Lung (tissue), 12 donors: ENCODE measurements around the gene TTBK2. TPM values are rescaled to one million over a fixed set of nuclear protein-coding genes. Genes with fewer than 3 reads are reported as not detected.

Experiments used
- ATAC-seq: fragments of 200-7000 bp; cut with Tn5 transposase; one replicate; pipeline ENCODE4 v1.9.1; 2020; ENCODE audit warnings: moderate number of reproducible peaks; ENCODE audit not compliant: insufficient read depth, low FRiP score
- DNase-seq, 3 donors: peaks; one replicate each; pipeline ENCODE4 v3.0.0-alpha.2; 2013 to 2017
- H3K27ac ChIP-seq, 2 donors: one replicate each; pipeline ENCODE4 v1.5.1; 2013; ENCODE audit warnings: mild to moderate bottlenecking in 2 of 2, moderate library complexity in 2 of 2, control low read depth in 1 of 2, inconsistent platforms in 1 of 2, low read depth in 1 of 2, low read length in 1 of 2
- H3K27me3 ChIP-seq, 3 donors: one replicate each; pipeline ENCODE4 v1.5.1; 2013; ENCODE audit warnings: low read length in 2 of 3; ENCODE audit not compliant: control insufficient read depth in 3 of 3, insufficient read depth in 3 of 3
- H3K36me3 ChIP-seq, 4 donors: one replicate each; pipeline ENCODE4 v1.5.1; 2013; ENCODE audit warnings: low read length in 4 of 4, mild to moderate bottlenecking in 1 of 4, moderate library complexity in 1 of 4; ENCODE audit not compliant: control insufficient read depth in 4 of 4, insufficient read depth in 4 of 4
- H3K4me1 ChIP-seq, 5 donors: one replicate each; pipeline ENCODE4 v1.5.1; 2013; ENCODE audit warnings: low read length in 5 of 5, mild to moderate bottlenecking in 2 of 5, moderate library complexity in 1 of 5; ENCODE audit not compliant: control insufficient read depth in 5 of 5, insufficient read depth in 5 of 5
- H3K4me3 ChIP-seq: one replicate; pipeline ENCODE4 v1.5.1; 2013; ENCODE audit warnings: mild to moderate bottlenecking, control low read depth, moderate library complexity
- H3K9ac ChIP-seq, 2 donors: one replicate each; pipeline ENCODE4 v1.5.1; 2013; ENCODE audit warnings: low read length in 2 of 2, control low read depth in 1 of 2; ENCODE audit not compliant: insufficient read depth in 1 of 2
- H3K9me3 ChIP-seq, 4 donors: one replicate each; pipeline ENCODE4 v1.5.1; 2013; ENCODE audit warnings: low read length in 3 of 4, mild to moderate bottlenecking in 1 of 4, moderate library complexity in 1 of 4; ENCODE audit not compliant: control insufficient read depth in 4 of 4, insufficient read depth in 3 of 4
- CTCF ChIP-seq: IDR thresholded peaks from 2 replicates; pipeline ENCODE4 v1.5.1; 2012; ENCODE audit warnings: mild to moderate bottlenecking; ENCODE audit errors: control extremely low read depth, extremely low read depth
- WGBS, 2 donors: extraction: QIAGEN DNeasy Blood & Tissue Kit; methylation state at CpG; one replicate each; pipeline ENCODE4 v1.1.7; 2013; 5-methylcytosine and 5-hydroxymethylcytosine counted together
- polyA plus RNA-seq, 2 donors: library from polyadenylated mRNA; stranded (reverse); fragments of 200-250 nt; gene quantifications; one replicate each; pipeline ENCODE4 v1.2.1, GENCODE V29; 2013
- total RNA-seq, 2 donors: library from RNA; depleted of rRNA in 1 of 2; stranded (reverse); fragments of >200 nt in 1 of 2; gene quantifications; one replicate each; pipeline ENCODE4 v1.2.1, GENCODE V29; 2014 to 2021
- donor health status: control.
- donor health status: control.
- donor health status: Bipolar disorder and iron deficiency.
- donor health status: healthy.
- donor health status: DM: yes; HTN: yes; CAD: no.

The TTBK2 gene
- total and polyA plus RNA-seq, 4 donors = 2.5 to 27.5 (median 9.5) TPM

GRCh38 chr15:42693942-42694341, 226.6 kb downstream of the TTBK2 start:
- no peak overlapping the region for H3K9ac ChIP-seq
- no peaks in the 10 kb centered on the region for H3K9me3 ChIP-seq
- H3K4me3 ChIP-seq = no peak overlapping the region
- WGBS, 2 donors = 95 to 96% methylated on average over 6 of the region's 6 CpGs
- ATAC-seq = no peak
- H3K4me1 ChIP-seq = no peaks in the 10 kb centered on the region
- no peak overlapping the region for H3K27ac ChIP-seq
- H3K27me3 ChIP-seq = no peaks in the 10 kb centered on the region
- no peak for TF ChIP-seq CTCF
- H3K36me3 ChIP-seq = peaks cover 0 to 43% (median 2%) of the 10 kb centered on the region in 4 donors
- DNase-seq = no peak

GRCh38 chr15:42693496-42693895, 227.1 kb downstream of the TTBK2 start:
- ATAC-seq (no peak), DNase-seq (no peak)
- H3K27me3 ChIP-seq = no peaks in the 10 kb centered on the region
- no peak overlapping the region for H3K9ac ChIP-seq
- no peaks in the 10 kb centered on the region for H3K9me3 ChIP-seq
- no peak overlapping the region for H3K4me3 ChIP-seq
- H3K36me3 ChIP-seq = peaks cover 0 to 47% (median 2%) of the 10 kb centered on the region in 4 donors
- TF ChIP-seq CTCF = no peak
- 97 to 99% methylated on average over 6 of the region's 6 CpGs for WGBS, 2 donors
- no peak overlapping the region for H3K27ac ChIP-seq
- H3K4me1 ChIP-seq = no peaks in the 10 kb centered on the region

GRCh38 chr15:42692997-42693396, 227.6 kb downstream of the TTBK2 start:
- ATAC-seq (no peak), DNase-seq (no peak)
- Histone ChIP-seq H3K4me3 (no peak overlapping the region), H3K4me1 (no peaks in the 10 kb centered on the region), H3K27ac (no peak overlapping the region), H3K9me3 (no peaks in the 10 kb centered on the region), H3K27me3 (no peaks in the 10 kb centered on the region), H3K36me3 (peaks cover 0 to 49% (median 2%) of the 10 kb centered on the region in 4 donors), H3K9ac (no peak overlapping the region)
- TF ChIP-seq CTCF = no peak
- WGBS, 2 donors = 91 to 93% methylated on average over 4 of the region's 4 CpGs

- Histone ChIP-seq H3K36me3 (peaks cover 0 to 49% (median 4%) of the 10 kb centered on the region in 4 donors), H3K27ac (no peak overlapping the region), H3K27me3 (no peaks in the 10 kb centered on the region), H3K4me3 (no peak overlapping the region), H3K4me1 (no peaks in the 10 kb centered on the region), H3K9me3 (no peaks in the 10 kb centered on the region), H3K9ac (no peak overlapping the region)
- DNase-seq (no peak), ATAC-seq (no peak)
- no peak for TF ChIP-seq CTCF
- WGBS, 2 donors = 89 to 91% methylated on average over 1 of the region's 1 CpG
These were observed 228.0 kb downstream of the TTBK2 start for GRCh38 chr15:42692536-42692935.
